ENCODE data around the gene C16orf74. TPM values are rescaled to one million over a fixed set of nuclear protein-coding genes. Genes with fewer than 3 reads are reported as not detected.

The C16orf74 gene
- total and polyA plus RNA-seq, 7 donors: 0.60 to 8.3 (median 1.4) TPM; not detected in 1

DNA sequence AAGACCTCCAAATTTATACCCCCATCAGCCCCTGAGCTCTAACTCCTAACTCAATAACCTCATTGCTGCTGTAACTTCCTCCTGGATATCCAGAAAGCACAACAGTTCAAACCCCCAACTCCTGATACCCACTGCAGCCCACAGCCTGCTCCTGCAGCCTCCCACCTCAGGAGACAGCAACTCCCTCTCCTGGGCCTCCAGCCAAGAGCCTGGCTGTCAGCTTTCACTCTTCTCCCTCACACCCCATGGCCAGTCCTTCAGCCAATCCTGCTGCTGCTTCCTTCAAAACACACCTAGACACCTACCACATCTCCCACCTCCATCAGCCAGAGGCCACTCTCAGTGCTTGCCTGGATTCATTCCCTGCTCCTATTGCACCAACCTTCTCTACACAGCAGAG is 67.5 kb downstream of the C16orf74 start:
- intact Hi-C loops (cut with DNase I): no loop called here
- Histone ChIP-seq H3K27ac (no peak overlapping the region), H3K4me3 (no peak overlapping the region), H3K36me3 (peaks cover 0 to 9% (median 0%) of the 10 kb centered on the region in 4 donors), H3K27me3 (no peaks in the 10 kb centered on the region), H3K9me3 (no peaks in the 10 kb centered on the region), H3K4me1 (peaks cover 0 to 6% (median 4%) of the 10 kb centered on the region in 4 donors)
- TF ChIP-seq POLR2AphosphoS5 (IDR thresholded peaks at IDR 0.05): no peak
- TF ChIP-seq EP300 (IDR thresholded peaks at IDR 0.05): no peak
- TF ChIP-seq POLR2A (IDR thresholded peaks at IDR 0.05): no peak
- no peak for TF ChIP-seq CTCF (IDR thresholded peaks at IDR 0.05)
- no peak for DNase-seq

- 93 to 95% methylated on average over 9 of the region's 9 CpGs for WGBS, 2 donors
- Histone ChIP-seq H3K4me1 (no peaks in the 10 kb centered on the region), H3K4me3 (no peak overlapping the region), H3K27me3 (no peaks in the 10 kb centered on the region), H3K9me3 (no peaks in the 10 kb centered on the region), H3K36me3 (peaks cover 0 to 15% (median 0%) of the 10 kb centered on the region in 4 donors), H3K27ac (no peak overlapping the region)
- TF ChIP-seq EP300 (IDR thresholded peaks at IDR 0.05) (no peak), CTCF (IDR thresholded peaks at IDR 0.05) (no peak), POLR2A (IDR thresholded peaks at IDR 0.05) (no peak)
- no peak for DNase-seq
- intact Hi-C loops (cut with DNase I): no loop called here
These were observed 68.4 kb downstream of the C16orf74 start for GRCh38 chr16:85682516-85682915.

DNA sequence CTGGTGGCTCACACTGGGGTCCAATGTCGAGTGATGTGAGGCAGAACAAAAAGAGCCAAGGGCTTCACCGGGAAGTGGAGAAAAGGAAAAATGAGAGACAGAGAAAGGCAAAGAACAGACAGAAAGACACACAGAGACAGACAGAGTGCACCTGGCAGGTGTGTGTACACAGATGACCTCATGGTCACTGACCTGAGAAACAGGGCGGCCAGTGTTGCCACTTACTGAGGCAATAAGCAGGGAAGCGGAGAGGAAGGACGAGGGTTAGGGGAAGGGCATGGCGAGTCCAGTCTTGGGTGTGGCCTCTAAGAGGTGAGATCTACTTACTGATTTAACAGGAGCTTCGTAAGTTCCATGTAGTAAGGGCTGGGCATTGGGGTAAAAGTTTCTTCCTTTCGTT is 69.6 kb downstream of the C16orf74 start:
- no peaks in the 10 kb centered on the region for H3K27me3 ChIP-seq
- H3K27ac ChIP-seq: no peak overlapping the region
- intact Hi-C loops (cut with DNase I): no loop called here
- no peak overlapping the region for H3K4me3 ChIP-seq
- no peak for DNase-seq
- TF ChIP-seq CTCF (IDR thresholded peaks at IDR 0.05) (no peak), POLR2AphosphoS5 (IDR thresholded peaks at IDR 0.05) (no peak), EP300 (IDR thresholded peaks at IDR 0.05) (no peak), POLR2A (IDR thresholded peaks at IDR 0.05) (no peak)
- H3K9me3 ChIP-seq: no peaks in the 10 kb centered on the region
- peaks cover 0 to 26% (median 0%) of the 10 kb centered on the region in 4 donors for H3K36me3 ChIP-seq
- H3K4me1 ChIP-seq: no peaks in the 10 kb centered on the region
- WGBS, 2 donors: 45 to 78% methylated on average over 8 of the region's 8 CpGs

- no peak for TF ChIP-seq CTCF (IDR thresholded peaks at IDR 0.05)
- TF ChIP-seq POLR2AphosphoS5 (IDR thresholded peaks at IDR 0.05): no peak
- TF ChIP-seq EP300 (IDR thresholded peaks at IDR 0.05): no peak
- TF ChIP-seq POLR2A (IDR thresholded peaks at IDR 0.05): no peak
- DNase-seq: no peak
- Histone ChIP-seq H3K27ac (no peak overlapping the region), H3K36me3 (peaks cover 0 to 33% (median 2%) of the 10 kb centered on the region in 4 donors), H3K9me3 (no peaks in the 10 kb centered on the region), H3K27me3 (no peaks in the 10 kb centered on the region), H3K4me3 (no peak overlapping the region), H3K4me1 (no peaks in the 10 kb centered on the region)
- WGBS, 2 donors: 72 to 74% methylated on average over 6 of the region's 6 CpGs
- intact Hi-C loops (cut with DNase I): no loop called here
These were observed 70.4 kb downstream of the C16orf74 start for GRCh38 chr16:85680352-85680944.

DNA sequence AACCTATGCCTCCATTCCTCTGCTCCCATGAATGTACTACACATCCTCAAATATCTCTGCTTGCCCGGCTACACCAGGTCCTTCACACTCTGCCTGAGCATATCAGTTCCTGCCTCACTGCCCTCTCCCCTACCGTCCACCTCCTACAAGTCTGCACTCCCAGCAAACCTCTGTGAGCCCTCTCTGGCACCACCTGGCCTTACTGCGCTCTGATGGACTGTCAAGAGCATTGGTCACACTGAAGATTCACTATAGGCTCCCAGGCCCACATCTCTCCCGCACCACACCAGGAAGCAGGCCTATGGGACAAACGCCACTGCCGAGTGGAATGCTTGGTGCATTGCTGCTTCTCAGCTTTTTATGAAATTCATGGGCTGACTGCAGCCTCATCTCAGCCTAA is 71.0 kb downstream of the C16orf74 start:
- Histone ChIP-seq H3K9me3 (no peaks in the 10 kb centered on the region), H3K4me1 (no peaks in the 10 kb centered on the region), H3K27ac (no peak overlapping the region), H3K4me3 (no peak overlapping the region), H3K27me3 (no peaks in the 10 kb centered on the region), H3K36me3 (peaks cover 0 to 39% (median 3%) of the 10 kb centered on the region in 4 donors)
- TF ChIP-seq POLR2A (IDR thresholded peaks at IDR 0.05) (no peak), CTCF (IDR thresholded peaks at IDR 0.05) (no peak), POLR2AphosphoS5 (IDR thresholded peaks at IDR 0.05) (no peak), EP300 (IDR thresholded peaks at IDR 0.05) (no peak)
- intact Hi-C loops (cut with DNase I): no loop called here
- no peak for DNase-seq
- 90 to 91% methylated on average over 6 of the region's 6 CpGs for WGBS, 2 donors
